ENCODE results near the gene RNGTT.

GRCh38 chr6:88964509-88964908 is 1.1 kb upstream of the RNGTT start:
- TF ChIP-seq EZH2 (IDR thresholded peaks at IDR 0.05) (no peak), POLR2AphosphoS5 (IDR thresholded peaks at IDR 0.05; ENCODE audit: borderline replicate concordance, low read depth, low read length) (no peak), FOXP2 (optimal IDR thresholded peaks at IDR 0.05; ENCODE audit: control extremely low read depth, extremely low read length, insufficient read depth) (no peak)
